GM18858 (cell line): Measurements from ENCODE around the gene HDAC3.
"Not testable (repeated sequence)": the region's sequence is repeated elsewhere in the genome, so short reads cannot be mapped to it uniquely, and the experiment has no call there.

Experiments
- ATAC-seq: cut with Tn5 transposase; IDR thresholded peaks from one replicate; pipeline ENCODE4 v1.9.1; 2021; ENCODE audit not compliant: unreplicated experiment

HDAC3 gene

GRCh38 chr5:141636106-141636412 lies 590 bp downstream of the HDAC3 start:
- no peak for ATAC-seq

DNA sequence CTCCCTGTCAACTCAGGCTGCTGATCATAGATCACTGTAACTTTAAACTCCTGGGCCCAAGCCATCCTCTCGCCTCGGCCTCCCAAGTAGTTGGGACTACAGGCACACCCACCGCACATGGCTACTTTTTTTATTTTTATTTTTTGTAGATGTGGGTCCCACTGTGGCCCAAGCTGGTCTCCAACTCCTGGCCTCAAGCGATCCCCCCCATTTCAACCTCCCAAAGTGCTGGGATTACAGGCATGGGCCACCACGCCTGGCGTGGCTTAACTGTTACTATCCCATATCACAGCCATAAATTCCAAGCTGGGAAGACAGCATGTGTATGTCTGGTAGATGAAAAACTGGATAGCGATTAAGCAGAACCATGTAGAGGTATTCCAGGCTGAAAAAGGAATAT lies 1.0 kb downstream of the HDAC3 start:
- ATAC-seq = no peak

- no peak for ATAC-seq
These were observed 1.9 kb downstream of the HDAC3 start for GRCh38 chr5:141634720-141635119.

DNA sequence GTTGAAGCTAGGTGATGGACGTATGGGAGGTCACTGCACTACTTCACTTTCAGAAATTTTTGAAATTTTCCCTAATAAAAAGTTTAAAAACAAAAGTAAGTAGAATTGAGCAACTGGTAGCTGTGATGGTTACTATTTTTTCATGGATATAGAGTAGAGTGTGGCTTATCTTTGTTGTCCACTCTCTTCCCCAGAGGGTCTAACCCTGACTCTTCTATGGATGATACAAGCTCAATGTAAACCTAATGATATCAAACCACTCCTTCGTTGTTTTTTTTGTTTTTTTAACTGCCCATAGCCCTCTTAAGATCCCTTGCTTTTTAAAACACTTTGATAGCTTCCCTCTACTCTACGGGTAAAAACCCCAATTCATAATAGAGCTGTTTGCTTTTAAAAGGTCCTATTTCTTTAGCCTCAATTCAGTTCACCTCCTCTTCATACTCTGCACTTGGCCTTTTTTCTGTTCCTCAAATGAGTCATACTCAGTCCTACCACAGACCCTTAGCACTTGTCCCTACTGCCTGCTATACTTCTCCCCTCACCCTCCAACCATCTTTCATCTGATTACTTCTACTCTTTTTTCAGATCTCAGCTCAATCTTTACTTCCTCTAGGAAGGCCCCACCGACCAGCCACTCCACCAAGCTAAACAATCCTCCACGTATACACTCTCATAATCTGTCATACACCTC lies 2.6 kb downstream of the HDAC3 start:
- peak; percentile 87 for ATAC-seq

DNA sequence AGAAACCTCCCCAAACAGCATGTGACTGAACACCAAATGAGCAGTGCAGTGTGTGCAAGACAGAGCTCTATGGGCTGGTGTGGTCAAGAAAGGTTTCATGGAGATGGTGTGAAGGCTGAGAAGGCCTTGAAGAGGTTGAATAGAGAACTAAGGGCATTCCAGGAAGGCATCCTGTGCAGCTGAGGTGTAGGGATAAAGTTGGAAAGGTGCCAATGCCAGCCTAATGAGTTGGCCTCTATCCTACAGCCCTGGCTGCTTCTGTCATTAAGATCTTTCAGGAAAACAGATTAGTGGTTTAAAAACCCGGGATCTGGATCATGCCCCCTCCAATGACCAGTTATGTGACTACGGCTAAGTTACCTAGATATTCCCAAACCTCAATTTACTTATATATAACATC lies 4.0 kb downstream of the HDAC3 start:
- ATAC-seq = no peak

GRCh38 chr5:141630570-141631140 lies 6.0 kb downstream of the HDAC3 start:
- no peak for ATAC-seq

DNA sequence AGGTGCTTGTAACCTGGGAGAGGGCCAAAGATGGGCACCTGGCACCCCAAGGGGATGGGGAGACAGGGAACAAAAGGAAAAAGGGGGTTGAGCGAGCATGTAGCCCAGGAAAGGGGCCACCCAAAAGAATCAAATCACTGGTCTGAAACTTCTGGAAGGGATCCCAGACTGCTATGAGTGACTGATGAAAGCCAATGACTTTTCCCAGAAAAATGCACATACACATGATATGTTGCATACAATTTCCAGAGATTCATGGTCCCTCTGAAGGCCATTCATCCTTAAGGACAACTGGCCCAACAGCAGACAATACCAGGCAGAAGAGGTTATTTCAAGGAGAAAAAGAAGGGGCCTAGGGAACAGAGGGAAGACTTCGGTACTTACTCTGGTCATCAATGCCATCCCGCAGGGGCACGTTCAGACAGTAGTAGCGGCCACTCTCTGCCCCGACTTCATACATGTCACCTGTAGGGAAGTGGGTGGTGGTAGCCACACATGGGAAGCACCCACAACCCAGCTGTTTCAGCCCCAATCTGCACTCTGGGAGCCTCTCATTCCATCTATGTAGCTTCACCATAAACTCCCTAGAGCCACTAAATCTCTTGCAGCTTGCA lies 8.4 kb downstream of the HDAC3 start:
- ATAC-seq = no peak

DNA sequence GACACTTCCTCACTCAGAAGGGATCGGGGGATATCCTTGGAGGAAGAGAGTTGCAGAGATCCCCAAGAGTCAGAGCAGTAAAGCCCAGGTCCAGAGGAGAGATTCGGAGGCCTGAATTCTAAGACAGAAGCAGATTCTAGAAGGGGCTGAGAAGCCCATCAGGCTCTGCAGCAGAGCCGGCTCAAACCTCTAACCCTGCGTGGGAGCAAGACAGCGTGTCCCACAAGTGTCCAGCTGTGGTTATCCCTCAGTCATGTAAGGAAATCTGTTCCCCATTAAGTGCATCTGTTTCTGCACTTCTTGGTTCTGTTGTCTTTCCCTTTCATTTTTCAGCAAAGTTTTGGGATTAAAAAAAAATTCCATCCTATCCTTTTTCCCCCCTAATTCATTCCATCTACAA lies 13.0 kb downstream of the HDAC3 start:
- no peak for ATAC-seq

GRCh38 chr5:141623186-141623585 lies 13.5 kb downstream of the HDAC3 start:
- ATAC-seq = peak; percentile 73

- ATAC-seq = peak; percentile 56
These were observed 17.7 kb downstream of the HDAC3 start, which contains the start of gene DIAPH1 for GRCh38 chr5:141618804-141619554. Gene DIAPH1 (minus strand): TSS chr5:141619000. CDS start chr5:141618914, 86 bp downstream.

GRCh38 chr5:141618030-141618803 lies 18.4 kb downstream of the HDAC3 start:
- peak; percentile 12 for ATAC-seq

DNA sequence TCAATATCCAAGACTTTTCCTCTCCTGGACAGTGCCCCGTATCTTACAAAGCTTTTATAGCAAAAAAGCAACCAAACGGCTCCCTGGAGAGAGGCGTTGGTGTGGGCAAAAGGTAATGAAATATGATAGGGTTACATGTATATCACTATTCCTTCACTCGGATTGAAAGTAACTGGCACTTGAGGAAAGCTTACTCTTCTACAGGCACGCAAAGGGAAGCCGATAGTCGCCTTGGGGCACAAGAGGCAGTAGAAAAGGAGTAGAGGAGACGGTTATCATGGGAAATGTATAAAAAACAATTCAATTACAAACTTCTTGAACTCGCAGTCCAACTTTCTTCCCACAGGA lies 19.0 kb downstream of the HDAC3 start:
- no peak for ATAC-seq

- no peak for ATAC-seq
These were observed 19.5 kb downstream of the HDAC3 start for GRCh38 chr5:141617128-141617527.

DNA sequence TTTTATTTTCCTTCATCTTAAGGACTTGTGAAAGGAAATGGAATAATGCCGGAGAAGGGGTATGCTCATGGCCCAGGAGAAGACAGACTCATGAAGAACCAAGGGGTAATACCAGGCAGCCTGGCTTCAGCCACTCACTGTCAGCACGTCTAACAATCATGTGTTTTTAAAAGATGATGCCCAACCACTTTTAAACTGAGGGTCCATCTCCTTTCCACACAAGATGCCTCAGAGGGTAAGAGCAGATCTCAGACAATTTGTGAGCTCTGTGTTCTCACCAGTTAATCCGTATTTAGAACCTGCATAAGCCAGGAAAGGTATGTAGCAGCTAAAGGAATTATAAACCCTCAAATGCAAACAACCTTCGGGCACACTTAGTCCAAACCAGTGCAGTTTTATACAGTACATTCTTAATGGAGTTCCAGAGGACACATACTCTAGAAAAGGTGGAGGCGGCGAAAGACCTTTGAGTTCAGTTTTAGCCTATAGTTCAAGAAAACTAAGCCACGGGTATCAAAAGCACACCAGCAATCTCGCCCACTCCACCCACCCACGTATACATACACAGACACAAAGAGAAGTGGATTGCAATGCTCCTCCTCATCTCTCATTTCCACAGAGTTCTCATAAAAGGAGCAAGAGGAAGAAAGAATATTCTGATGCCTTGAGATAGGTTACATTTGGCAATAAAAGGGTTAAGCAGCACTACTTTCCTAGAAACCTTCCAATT lies 20.5 kb downstream of the HDAC3 start:
- no peak for ATAC-seq

GRCh38 chr5:141613344-141613743 lies 23.3 kb downstream of the HDAC3 start:
- ATAC-seq = no peak

DNA sequence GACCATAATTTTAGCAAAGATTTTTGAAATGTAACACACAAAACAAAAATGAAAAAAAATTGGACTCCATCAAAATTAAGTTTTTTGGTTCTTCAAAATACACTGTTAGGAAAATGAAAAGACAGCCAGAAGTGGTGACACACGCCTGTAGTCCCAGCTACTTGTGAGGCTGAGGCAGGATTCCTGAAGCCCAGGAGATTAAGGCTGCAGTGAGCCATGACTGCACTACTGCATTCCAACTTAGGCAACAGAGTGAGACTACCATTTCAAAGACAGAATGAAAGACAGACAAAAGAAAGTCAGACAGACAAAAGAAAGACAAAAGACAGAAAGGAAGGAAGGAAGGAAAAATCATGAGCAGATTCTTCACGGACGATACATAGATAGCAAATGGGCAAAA lies 25.4 kb downstream of the HDAC3 start:
- ATAC-seq = no peak

DNA sequence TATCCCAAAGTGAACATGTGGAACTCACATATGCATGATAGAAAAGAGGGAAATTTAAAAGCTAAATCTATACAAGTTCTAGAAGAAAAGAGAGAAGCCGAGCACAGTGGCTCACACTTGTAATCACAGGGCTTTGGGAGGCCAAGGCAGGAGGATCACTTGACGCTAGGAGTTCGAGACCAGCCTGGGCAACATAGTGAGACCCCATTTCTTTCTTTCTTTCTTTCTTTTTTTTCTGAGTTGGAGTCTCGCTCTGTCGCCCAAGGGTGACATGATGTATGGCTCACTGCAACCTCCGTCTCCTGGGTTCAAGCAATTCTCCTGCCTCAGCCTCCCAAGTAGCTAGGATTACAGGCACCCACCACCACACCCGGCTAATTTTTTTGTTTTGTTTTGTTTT lies 26.7 kb downstream of the HDAC3 start:
- ATAC-seq = not testable (repeated sequence)

DNA sequence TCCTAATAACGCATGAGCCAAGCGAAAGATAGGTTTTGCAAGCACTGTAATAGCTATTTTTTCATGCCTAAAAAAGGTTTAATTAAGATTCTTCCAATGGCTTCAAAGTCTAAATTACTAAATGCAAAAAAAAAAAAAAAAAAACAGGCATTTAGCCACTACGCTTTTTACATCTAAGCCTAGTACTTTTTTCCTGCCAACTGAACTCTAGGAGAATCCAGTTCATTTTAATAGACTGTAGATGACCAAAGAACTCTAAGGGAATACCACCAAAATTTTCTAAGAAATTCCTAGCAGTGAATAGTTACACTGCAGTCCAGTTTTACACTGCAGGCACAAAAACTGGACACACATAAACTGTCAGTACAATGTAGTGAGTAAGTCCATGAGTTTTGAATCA lies 27.6 kb downstream of the HDAC3 start:
- ATAC-seq = no peak

GRCh38 chr5:141608557-141608956 lies 28.1 kb downstream of the HDAC3 start:
- ATAC-seq = no peak

DNA sequence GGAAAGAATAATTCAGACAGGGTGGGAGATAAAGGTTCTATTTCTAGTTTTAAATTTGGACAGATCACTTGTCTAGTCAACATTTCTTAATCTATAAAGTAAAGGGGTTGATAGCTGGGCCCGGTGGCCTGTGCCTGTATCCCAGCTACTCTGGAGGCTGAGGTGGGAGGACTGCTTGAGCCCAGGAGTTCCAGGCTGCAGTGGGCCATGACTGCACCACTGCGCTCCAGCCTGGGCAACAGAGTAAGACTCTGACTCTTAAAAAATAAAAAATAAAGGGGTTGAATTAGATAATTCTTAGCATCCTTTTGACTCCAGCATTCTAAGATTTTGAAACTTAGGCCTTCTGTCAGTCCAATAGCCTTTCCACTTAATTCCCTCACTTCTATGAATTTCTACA lies 28.6 kb downstream of the HDAC3 start:
- no peak for ATAC-seq
